ENCODE results near the gene ABI3BP. TPM values are rescaled to one million over a fixed set of nuclear protein-coding genes. Genes with fewer than 3 reads are reported as not detected.

ABI3BP gene
- polyA plus RNA-seq, 1 experiment = 16.3 TPM

- ChIA-PET POLR2A (no interaction called here), CTCF (interaction anchor here (1.3 to 2.0 kb wide), 3 partner anchors 9 to 69 kb away, joined by 3 to 6 read pairs (median 3); no protein-coding TSS in a partner anchor)
- Histone ChIP-seq H3K36me3 (ENCODE audit: control insufficient read depth, insufficient read depth, low read length) (no peaks in the 10 kb centered on the region), H3K27me3 (ENCODE audit: control insufficient read depth, insufficient read depth, low read length) (no peaks in the 10 kb centered on the region), H3K4me3 (ENCODE audit: low read depth, low read length) (no peak overlapping the region)
- no peak for DNase-seq (ENCODE audit: low read depth)
- TF ChIP-seq CTCF (IDR thresholded peaks at IDR 0.05; ENCODE audit: insufficient read depth, low read depth, low read length) = no peak
Measured at GRCh38 chr3:100865442-100865841, 127.8 kb downstream of the ABI3BP start.

GRCh38 chr3:100864471-100865250 is 128.6 kb downstream of the ABI3BP start:
- CTCF ChIA-PET = interaction anchor here (1.3 kb wide), 1 partner anchor 14 kb away, joined by 3 read pairs; no protein-coding TSS in a partner anchor

GRCh38 chr3:100857863-100858262 is 135.4 kb downstream of the ABI3BP start:
- Histone ChIP-seq H3K27me3 (ENCODE audit: control insufficient read depth, insufficient read depth, low read length) (no peaks in the 10 kb centered on the region), H3K36me3 (ENCODE audit: control insufficient read depth, insufficient read depth, low read length) (no peaks in the 10 kb centered on the region), H3K4me3 (ENCODE audit: low read depth, low read length) (no peak overlapping the region)
- no peak for TF ChIP-seq CTCF (IDR thresholded peaks at IDR 0.05; ENCODE audit: insufficient read depth, low read depth, low read length)
- no peak for DNase-seq (ENCODE audit: low read depth)
- CTCF ChIA-PET = no interaction called here
- POLR2A ChIA-PET = no interaction called here

More at GRCh38 chr3:100864471-100865250, 128.6 kb downstream of the ABI3BP start:
- no peak overlapping the region for H3K4me3 ChIP-seq (ENCODE audit: low read depth, low read length)
- H3K27me3 ChIP-seq (ENCODE audit: control insufficient read depth, insufficient read depth, low read length) = no peaks in the 10 kb centered on the region
- no peak for TF ChIP-seq CTCF (IDR thresholded peaks at IDR 0.05; ENCODE audit: insufficient read depth, low read depth, low read length)
- no peaks in the 10 kb centered on the region for H3K36me3 ChIP-seq (ENCODE audit: control insufficient read depth, insufficient read depth, low read length)
- POLR2A ChIA-PET = no interaction called here
- DNase-seq (ENCODE audit: low read depth) = no peak

- Histone ChIP-seq H3K36me3 (ENCODE audit: control insufficient read depth, insufficient read depth, low read length) (no peaks in the 10 kb centered on the region), H3K4me3 (ENCODE audit: low read depth, low read length) (no peak overlapping the region), H3K27me3 (ENCODE audit: control insufficient read depth, insufficient read depth, low read length) (no peaks in the 10 kb centered on the region)
- ChIA-PET CTCF (interaction anchor here (2.1 kb wide), 1 partner anchor 9 kb away, joined by 6 read pairs; no protein-coding TSS in a partner anchor), POLR2A (no interaction called here)
- DNase-seq (ENCODE audit: low read depth) = no peak
- TF ChIP-seq CTCF (IDR thresholded peaks at IDR 0.05; ENCODE audit: insufficient read depth, low read depth, low read length) = no peak
Measured at GRCh38 chr3:100856821-100857220, 136.4 kb downstream of the ABI3BP start.

- Histone ChIP-seq H3K27me3 (ENCODE audit: control insufficient read depth, insufficient read depth, low read length) (no peaks in the 10 kb centered on the region), H3K4me3 (ENCODE audit: low read depth, low read length) (no peak overlapping the region), H3K36me3 (ENCODE audit: control insufficient read depth, insufficient read depth, low read length) (no peaks in the 10 kb centered on the region)
- POLR2A ChIA-PET = interaction anchor here (0.8 kb wide), 1 partner anchor 23 kb away, joined by 3 read pairs; no protein-coding TSS in a partner anchor
- TF ChIP-seq CTCF (IDR thresholded peaks at IDR 0.05; ENCODE audit: insufficient read depth, low read depth, low read length) = no peak
- CTCF ChIA-PET = no interaction called here
- DNase-seq (ENCODE audit: low read depth) = no peak
Measured at GRCh38 chr3:100852840-100853239, 140.4 kb downstream of the ABI3BP start.

All from BJ (cell line).